ENCODE data around the gene SERGEF.

Gene SERGEF

DNA sequence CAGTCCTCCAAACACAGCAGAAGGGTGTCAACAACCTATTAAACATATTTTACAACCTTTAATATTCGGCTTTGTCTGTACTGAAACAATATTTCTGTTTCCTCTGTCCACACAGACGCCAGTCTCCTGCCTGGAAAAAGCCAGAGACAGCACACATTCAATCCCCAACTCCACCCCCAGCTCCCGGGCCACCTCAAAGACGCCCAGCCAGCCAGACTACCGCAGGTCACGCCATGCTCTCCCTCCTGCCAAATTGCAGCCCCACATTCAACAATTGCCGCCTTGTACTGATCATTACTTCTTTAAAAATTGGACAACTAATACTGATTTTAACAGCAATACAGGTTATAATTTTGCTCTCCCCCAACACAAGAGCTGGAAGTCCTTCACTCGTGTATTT lies 1.2 kb downstream of the SERGEF start:
- TF ChIP-seq, protein P1, sequence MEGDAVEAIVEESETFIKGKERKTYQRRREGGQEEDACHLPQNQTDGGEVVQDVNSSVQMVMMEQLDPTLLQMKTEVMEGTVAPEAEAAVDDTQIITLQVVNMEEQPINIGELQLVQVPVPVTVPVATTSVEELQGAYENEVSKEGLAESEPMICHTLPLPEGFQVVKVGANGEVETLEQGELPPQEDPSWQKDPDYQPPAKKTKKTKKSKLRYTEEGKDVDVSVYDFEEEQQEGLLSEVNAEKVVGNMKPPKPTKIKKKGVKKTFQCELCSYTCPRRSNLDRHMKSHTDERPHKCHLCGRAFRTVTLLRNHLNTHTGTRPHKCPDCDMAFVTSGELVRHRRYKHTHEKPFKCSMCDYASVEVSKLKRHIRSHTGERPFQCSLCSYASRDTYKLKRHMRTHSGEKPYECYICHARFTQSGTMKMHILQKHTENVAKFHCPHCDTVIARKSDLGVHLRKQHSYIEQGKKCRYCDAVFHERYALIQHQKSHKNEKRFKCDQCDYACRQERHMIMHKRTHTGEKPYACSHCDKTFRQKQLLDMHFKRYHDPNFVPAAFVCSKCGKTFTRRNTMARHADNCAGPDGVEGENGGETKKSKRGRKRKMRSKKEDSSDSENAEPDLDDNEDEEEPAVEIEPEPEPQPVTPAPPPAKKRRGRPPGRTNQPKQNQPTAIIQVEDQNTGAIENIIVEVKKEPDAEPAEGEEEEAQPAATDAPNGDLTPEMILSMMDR (IDR thresholded peaks at IDR 0.05; ENCODE audit: poor library complexity, severe bottlenecking) = no peak
- no peaks in the 10 kb centered on the region for H3K9me3 ChIP-seq (ENCODE audit: severe bottlenecking)
- H3K27me3 ChIP-seq (ENCODE audit: insufficient read depth, poor library complexity, severe bottlenecking) = no peaks in the 10 kb centered on the region
- DNase-seq (ENCODE audit: low spot score) = no peak
- ATAC-seq (ENCODE audit: low read depth) = no peak
- H3K4me3 ChIP-seq (ENCODE audit: severe bottlenecking) = no peak overlapping the region
- no peak overlapping the region for H3K27ac ChIP-seq (ENCODE audit: poor library complexity, severe bottlenecking)
- no peaks in the 10 kb centered on the region for H3K4me1 ChIP-seq (ENCODE audit: insufficient read depth, poor library complexity, severe bottlenecking)
- H3K36me3 ChIP-seq (ENCODE audit: low read depth) = peaks cover 3% of the 10 kb centered on the region

DNA sequence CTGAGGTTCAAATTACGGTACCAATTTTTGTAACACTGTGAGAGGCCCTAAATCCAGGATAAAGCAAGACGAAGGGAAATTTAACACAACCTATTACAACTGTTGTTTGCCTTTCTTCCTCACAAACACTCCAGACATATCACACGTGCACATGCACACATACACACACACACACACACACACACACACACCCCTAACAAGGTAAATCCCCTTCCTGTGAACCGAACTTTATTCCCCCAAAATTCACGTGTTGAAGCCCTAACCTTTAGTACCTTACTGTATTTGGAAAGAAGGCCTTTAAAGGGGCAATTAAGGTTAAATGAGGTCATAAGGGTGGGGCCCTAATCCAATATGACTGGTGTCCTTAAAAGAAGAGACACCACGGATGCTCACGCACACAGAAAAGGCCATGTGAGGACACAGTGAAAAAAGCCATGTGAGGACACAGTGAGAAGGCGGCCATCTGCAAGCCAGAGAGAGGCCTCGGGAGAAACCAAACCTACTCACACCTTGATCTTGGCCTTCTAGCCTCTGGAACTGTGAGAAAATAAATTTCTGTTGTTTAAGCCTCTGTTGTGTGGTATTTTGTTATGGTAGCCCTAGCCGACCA lies 1.8 kb downstream of the SERGEF start:
- DNase-seq (ENCODE audit: low spot score) (no peak), ATAC-seq (ENCODE audit: low read depth) (no peak)
- TF ChIP-seq, protein P1 (IDR thresholded peaks at IDR 0.05; ENCODE audit: poor library complexity, severe bottlenecking) = no peak
- Histone ChIP-seq H3K27ac (ENCODE audit: poor library complexity, severe bottlenecking) (no peak overlapping the region), H3K4me1 (ENCODE audit: insufficient read depth, poor library complexity, severe bottlenecking) (no peaks in the 10 kb centered on the region), H3K4me3 (ENCODE audit: severe bottlenecking) (no peak overlapping the region), H3K9me3 (ENCODE audit: severe bottlenecking) (no peaks in the 10 kb centered on the region), H3K27me3 (ENCODE audit: insufficient read depth, poor library complexity, severe bottlenecking) (no peaks in the 10 kb centered on the region), H3K36me3 (ENCODE audit: low read depth) (peaks cover 8% of the 10 kb centered on the region)

DNA sequence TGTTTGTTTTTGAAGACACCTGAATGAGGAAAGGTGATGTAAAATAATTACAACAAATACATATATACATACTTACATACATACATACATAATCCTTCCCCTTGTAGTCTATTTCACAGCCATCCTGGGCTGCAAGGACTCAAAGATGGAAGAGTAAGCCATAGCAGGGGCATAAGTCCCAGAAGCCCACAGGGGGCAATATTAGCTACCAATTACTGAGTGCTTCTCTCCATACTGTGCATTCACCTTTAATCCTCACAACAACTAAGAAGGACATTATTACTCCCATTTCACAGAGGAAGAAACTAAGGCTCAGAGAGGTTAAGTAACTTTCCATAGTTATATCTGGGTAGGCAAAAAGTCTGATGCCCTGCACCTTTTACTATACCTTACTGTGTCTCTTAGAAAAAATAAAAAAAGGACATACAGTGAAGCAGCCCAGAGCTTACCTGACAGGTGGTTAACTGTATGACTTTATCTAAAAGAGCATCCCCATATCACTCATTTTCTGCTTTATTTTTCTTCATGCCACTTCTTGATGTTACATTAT lies 2.7 kb downstream of the SERGEF start:
- Histone ChIP-seq H3K4me3 (ENCODE audit: severe bottlenecking) (no peak overlapping the region), H3K9me3 (ENCODE audit: severe bottlenecking) (no peaks in the 10 kb centered on the region), H3K27ac (ENCODE audit: poor library complexity, severe bottlenecking) (no peak overlapping the region), H3K4me1 (ENCODE audit: insufficient read depth, poor library complexity, severe bottlenecking) (no peaks in the 10 kb centered on the region), H3K36me3 (ENCODE audit: low read depth) (peaks cover 13% of the 10 kb centered on the region), H3K27me3 (ENCODE audit: insufficient read depth, poor library complexity, severe bottlenecking) (no peaks in the 10 kb centered on the region)
- ATAC-seq (ENCODE audit: low read depth) = no peak
- no peak for DNase-seq (ENCODE audit: low spot score)
- TF ChIP-seq, protein P1 (IDR thresholded peaks at IDR 0.05; ENCODE audit: poor library complexity, severe bottlenecking) = no peak

DNA sequence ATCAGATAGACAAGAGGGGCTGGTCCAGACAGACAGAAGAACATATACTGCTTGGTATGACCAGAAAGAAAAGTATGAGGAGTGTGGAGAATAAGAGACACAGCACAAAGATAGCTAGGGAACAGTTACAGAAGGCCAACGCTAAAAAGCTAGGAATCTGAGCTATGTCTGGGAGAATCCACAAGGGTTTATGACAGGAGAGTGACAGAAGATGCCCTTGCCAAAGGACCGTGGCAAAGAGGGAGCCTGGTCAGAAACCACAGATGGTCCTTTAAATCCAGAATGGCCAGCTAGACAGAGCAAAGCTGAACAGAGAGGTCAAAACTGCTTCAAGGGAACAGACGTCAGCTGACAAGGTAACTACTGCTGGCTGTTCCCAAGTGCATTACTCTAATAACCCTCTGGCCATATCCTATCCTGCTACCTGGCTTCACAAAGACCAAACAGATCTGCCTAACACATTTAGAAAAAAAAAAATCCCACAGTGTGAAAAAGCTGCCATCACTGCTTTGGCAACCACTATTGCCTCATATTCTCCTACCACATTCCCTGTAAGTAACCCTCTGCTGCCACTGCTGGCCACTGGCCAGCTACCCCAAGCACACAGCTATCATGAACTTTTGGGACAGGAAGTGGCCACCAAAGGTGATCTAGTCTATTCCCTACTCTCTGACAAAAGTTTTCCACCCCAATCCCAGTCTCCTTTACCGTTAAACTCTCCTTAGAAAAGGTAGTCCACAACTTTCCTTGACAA lies 7.3 kb downstream of the SERGEF start:
- no peak for DNase-seq (ENCODE audit: low spot score)
- H3K4me1 ChIP-seq (ENCODE audit: insufficient read depth, poor library complexity, severe bottlenecking) = no peaks in the 10 kb centered on the region
- H3K9me3 ChIP-seq (ENCODE audit: severe bottlenecking) = no peaks in the 10 kb centered on the region
- H3K4me3 ChIP-seq (ENCODE audit: severe bottlenecking) = no peak overlapping the region
- H3K36me3 ChIP-seq (ENCODE audit: low read depth) = peaks cover 35% of the 10 kb centered on the region
- H3K27ac ChIP-seq (ENCODE audit: poor library complexity, severe bottlenecking) = no peak overlapping the region
- TF ChIP-seq, protein P1 (IDR thresholded peaks at IDR 0.05; ENCODE audit: poor library complexity, severe bottlenecking) = no peak
- no peaks in the 10 kb centered on the region for H3K27me3 ChIP-seq (ENCODE audit: insufficient read depth, poor library complexity, severe bottlenecking)
- ATAC-seq (ENCODE audit: low read depth) = no peak

DNA sequence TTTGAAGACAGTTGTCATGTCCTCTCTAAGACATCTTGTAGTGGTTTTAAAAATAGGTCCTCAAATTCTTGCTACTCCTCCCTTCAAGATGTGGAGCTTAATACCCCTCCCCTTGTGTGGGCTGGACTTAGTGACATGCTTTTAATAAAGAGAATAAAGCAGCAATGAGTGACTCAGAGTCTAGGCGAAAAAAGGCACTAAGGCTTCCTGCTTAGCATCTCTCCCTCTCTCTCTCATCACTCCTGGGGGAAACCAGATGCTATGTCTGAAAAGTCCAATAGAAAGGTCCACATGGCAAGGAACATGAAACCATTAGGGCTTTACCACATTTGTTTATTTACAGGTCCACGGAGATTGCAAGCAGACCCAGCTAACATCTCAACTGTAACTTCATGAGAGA lies 11.7 kb downstream of the SERGEF start:
- Histone ChIP-seq H3K9me3 (ENCODE audit: severe bottlenecking) (no peaks in the 10 kb centered on the region), H3K4me3 (ENCODE audit: severe bottlenecking) (no peak overlapping the region), H3K27me3 (ENCODE audit: insufficient read depth, poor library complexity, severe bottlenecking) (no peaks in the 10 kb centered on the region), H3K27ac (ENCODE audit: poor library complexity, severe bottlenecking) (no peak overlapping the region), H3K36me3 (ENCODE audit: low read depth) (peaks cover 33% of the 10 kb centered on the region), H3K4me1 (ENCODE audit: insufficient read depth, poor library complexity, severe bottlenecking) (no peaks in the 10 kb centered on the region)
- ATAC-seq (ENCODE audit: low read depth) (no peak), DNase-seq (ENCODE audit: low spot score) (no peak)
- TF ChIP-seq, protein P1 (IDR thresholded peaks at IDR 0.05; ENCODE audit: poor library complexity, severe bottlenecking) = no peak
